Vein endothelial cell (primary cell): Measurements from ENCODE around the gene GCFC2. TPM values are rescaled to one million over a fixed set of nuclear protein-coding genes. Genes with fewer than 3 reads are reported as not detected.

Source experiments
- small RNA-seq: library from RNA; depleted of rRNA; stranded (forward); fragments of <200 nt; gene quantifications from one replicate; pipeline ENCODE3, GENCODE V24; 2012
- total RNA-seq: library from RNA; depleted of rRNA; stranded (reverse); fragments of >200 nt; gene quantifications from 2 replicates; pipeline ENCODE4 v1.2.3, GENCODE V29; 2012

GCFC2 gene
- 22.9 and 23.2 TPM in 2 replicates for total RNA-seq

DNA sequence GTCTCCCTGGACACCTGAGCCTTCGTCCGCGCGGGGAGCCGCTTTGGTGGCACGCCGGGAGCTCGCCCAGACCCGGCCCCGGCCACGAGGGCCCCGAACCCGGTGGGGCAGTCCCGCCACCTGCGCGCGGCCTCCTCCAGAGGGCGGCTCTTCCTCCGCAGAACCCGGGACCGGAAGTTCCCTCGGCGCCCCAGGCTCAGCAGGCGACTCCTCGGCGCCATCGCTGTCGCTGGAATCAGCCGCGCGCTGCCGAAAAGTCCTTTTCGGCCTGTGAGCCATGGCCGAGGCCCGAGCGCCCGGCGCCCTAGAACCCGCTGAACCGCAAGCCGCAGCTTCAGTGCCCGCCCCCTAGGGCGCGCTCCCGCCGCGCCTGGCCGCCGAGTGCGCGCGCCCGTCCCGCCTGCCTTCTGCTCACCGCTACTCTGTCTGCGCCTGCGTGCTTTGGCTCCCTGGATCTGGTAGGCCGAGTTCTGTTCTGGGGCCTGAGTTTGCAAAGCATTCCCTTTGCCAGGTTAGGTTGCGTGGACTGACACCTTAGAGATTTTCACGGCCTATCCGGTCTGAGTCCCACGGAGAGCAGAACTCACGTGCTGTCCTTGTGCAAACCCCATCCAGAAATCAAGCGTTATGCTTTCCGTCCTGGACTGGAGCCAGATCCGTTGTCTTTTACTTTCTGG lies at the start of gene GCFC2:
Gene GCFC2, minus strand, starts transcription at position 339 of the 677 bp plus-strand sequence. Its CDS starts 60 bp downstream, at position 279.

DNA sequence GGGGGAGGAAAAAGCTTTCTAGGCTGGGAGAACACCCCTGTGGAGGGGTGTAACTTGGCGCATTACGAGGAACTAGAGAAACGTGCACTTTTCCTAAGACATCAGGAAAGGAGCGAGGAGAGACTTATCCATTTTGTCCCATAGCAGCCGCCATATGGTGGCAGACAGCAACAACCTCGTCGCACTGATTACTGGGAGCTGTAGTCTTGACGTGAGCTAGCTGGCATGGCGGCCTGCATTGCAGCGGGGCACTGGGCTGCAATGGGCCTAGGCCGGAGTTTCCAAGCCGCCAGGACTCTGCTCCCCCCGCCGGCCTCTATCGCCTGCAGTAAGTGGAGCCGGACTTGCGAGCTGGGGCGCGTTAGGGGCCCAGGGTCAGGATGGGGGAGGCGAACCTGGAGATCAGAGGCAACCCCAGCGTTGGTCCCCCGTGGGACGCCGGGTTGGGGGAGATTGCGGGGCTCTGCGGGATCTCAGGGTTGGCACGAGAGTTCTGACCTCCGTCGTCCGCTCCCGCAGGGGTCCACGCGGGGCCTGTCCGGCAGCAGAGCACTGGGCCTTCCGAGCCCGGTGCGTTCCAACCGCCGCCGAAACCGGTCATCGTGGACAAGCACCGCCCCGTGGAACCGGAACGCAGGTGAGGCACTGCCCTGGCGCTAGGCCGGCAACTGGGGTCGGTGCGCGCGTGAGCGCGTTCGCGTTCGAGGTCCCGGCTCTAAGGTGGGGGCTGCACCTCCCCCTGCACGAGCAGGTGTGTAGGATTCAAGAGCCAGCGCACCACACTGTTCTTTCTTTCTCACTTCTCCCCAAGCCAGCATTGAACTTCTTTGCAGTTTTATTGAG lies 63.9 kb downstream of the GCFC2 start, which contains the start of gene MRPL19:
Gene MRPL19, plus strand, starts transcription at position 201 of the 843 bp plus-strand sequence. Its CDS starts 25 bp downstream, at position 226.

Small RNA genes lying within 50 kb of the gene (small RNA-seq; reads per million reads assigned to genes)
- gene RF00012: not detected

Other genes starting within 250 kb of the GCFC2 start
- 41.2 and 62.9 TPM in 2 replicates for gene EVA1A, start 150.0 kb downstream of the GCFC2 start, total RNA-seq
- gene MRPL19, start 64.1 kb downstream of the GCFC2 start, total RNA-seq: 33.0 and 42.0 TPM in 2 replicates